ENCODE data around the gene KIF26A.

Gene KIF26A

DNA sequence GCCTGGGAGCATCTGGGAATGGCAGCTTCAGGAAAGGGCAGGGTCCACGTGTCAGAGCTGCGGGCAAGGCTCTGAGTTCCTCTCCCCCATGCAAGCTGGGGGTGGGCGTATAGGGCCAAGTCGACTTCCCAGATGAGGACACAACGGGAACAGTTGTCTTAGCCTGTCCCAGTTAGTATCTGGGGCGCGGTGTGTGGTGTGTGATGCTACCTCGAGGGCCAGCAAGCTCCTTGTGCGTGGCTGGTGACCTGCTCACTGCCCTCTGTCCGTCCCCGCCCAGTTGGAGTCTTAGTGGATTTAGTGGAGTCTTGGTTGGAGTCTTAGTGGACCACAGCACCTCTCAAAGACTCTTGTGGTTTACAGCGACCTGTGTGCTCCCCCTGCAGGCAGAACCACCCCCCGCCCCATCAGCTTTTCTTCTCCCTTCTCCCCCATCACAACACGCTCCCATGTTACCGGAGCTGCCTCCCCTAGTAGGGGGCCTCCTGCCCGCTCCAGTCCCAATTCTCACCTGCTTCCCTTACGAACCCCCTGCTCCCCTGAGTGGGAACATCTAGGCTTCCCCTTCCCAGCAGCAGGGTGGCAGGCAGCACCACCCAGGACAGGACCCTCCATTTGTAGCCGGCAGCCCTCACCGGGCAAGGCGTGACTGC lies 44.2 kb upstream of the KIF26A start:
- TF ChIP-seq, protein P1, sequence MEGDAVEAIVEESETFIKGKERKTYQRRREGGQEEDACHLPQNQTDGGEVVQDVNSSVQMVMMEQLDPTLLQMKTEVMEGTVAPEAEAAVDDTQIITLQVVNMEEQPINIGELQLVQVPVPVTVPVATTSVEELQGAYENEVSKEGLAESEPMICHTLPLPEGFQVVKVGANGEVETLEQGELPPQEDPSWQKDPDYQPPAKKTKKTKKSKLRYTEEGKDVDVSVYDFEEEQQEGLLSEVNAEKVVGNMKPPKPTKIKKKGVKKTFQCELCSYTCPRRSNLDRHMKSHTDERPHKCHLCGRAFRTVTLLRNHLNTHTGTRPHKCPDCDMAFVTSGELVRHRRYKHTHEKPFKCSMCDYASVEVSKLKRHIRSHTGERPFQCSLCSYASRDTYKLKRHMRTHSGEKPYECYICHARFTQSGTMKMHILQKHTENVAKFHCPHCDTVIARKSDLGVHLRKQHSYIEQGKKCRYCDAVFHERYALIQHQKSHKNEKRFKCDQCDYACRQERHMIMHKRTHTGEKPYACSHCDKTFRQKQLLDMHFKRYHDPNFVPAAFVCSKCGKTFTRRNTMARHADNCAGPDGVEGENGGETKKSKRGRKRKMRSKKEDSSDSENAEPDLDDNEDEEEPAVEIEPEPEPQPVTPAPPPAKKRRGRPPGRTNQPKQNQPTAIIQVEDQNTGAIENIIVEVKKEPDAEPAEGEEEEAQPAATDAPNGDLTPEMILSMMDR (conservative IDR thresholded peaks at IDR 0.05; ENCODE audit: low read depth, low read length): no peak
- H3K4me3 ChIP-seq (ENCODE audit: low read depth, low read length): no peak overlapping the region
- no peak for DNase-seq (ENCODE audit: low read depth)

DNA sequence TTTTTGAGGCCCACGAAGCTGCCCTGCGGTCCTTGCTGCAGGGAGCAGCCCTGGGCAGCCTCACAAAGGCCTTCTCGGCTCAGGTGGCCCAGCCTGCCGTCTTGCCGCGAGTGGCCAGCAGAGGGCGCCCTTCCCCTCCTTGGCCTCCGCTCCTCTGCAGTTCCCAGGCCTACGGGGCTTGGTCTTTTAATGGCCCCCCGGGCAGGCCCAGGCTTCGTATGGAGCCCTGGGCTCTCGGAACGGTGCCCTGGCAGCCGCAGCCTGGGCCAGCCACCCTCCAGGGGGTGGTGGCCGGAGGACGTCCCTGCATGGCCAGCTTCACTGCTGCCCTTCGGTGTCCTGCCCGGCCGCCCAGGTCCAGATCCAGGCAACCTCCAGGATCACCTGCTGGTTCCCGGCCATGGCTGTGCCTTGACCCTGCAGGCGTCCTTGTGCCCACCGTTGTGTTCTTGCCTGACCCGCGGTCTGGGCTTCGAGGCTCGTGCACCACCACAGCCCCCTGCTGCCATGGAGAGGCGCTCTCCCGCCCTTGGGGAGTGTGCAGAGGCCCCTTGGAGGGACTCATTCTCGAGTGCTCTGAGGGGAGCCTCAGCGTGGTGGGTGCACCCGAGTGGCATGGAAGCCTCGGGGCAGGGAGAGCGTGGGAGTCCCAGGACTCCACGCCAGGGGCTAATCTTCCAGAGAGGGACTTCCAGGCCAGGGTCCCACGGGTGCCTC lies 43.5 kb upstream of the KIF26A start:
- no peak overlapping the region for H3K4me3 ChIP-seq (ENCODE audit: low read depth, low read length)
- DNase-seq (ENCODE audit: low read depth): peak; percentile 62
- TF ChIP-seq, protein P1 (conservative IDR thresholded peaks at IDR 0.05; ENCODE audit: low read depth, low read length): peak; percentile 88

DNA sequence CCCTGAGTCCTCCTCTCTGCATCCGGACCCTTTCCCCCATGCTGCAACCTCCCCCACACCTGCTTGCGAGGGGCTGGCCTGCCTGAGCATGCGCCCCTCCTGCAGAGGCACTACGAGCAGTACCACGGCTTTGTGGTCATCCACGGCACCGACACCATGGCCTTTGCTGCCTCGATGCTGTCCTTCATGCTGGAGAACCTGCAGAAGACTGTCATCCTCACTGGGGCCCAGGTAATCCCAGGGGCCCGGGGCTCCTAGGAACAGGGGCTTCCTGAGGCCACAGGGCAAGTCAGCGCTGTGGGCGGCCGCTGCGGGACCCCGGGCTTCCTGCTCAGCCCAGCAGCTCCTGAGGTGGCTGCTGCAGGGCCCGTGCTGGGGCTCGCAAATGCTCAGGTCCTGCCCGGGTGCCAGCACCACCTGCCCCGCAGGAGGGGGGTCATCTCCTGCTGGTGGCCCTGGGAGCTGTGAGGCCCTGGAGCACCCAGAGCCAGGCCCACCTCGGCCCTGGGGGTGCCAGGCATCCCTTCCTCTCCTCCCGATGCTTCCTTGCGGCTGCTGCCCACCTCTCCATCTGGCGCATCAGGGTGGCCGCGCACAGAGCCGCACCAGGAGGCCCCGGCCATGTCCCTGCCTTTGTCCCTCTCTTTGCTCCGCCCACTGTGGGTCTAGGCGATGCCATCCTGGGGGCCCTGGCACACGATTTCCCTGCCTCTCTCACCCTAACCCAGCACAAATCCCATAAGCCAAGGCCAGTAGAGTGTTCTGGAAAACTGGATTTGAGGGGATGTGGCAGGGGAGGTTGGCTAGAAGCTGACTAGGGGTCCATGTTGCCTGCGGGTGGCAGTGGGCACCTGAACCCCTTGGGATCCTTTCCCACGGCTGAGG lies 42.7 kb upstream of the KIF26A start:
- H3K4me3 ChIP-seq (ENCODE audit: low read depth, low read length): no peak overlapping the region
- DNase-seq (ENCODE audit: low read depth): no peak
- TF ChIP-seq, protein P1 (conservative IDR thresholded peaks at IDR 0.05; ENCODE audit: low read depth, low read length): no peak

DNA sequence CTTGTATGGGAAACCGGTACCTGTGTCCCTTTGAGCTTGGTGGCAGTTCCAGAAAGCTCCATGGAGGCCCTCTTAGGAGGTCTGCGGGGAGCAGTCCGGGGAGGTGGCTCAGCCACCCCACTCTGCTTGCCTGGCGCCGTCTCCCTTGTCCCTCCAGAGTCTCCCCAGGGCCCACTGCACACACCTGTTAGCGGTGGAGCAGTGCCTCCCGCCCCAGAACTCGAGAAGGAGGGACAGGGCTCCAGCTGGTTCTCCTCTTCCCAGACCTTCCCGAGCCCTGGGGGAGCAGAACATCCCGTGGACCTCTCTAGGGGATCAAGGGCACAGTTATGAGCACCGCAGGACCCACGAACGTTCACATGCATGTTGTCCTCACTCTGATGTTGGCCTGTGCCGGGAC lies 42.1 kb upstream of the KIF26A start:
- H3K4me3 ChIP-seq (ENCODE audit: low read depth, low read length): no peak overlapping the region
- TF ChIP-seq, protein P1 (conservative IDR thresholded peaks at IDR 0.05; ENCODE audit: low read depth, low read length): no peak
- DNase-seq (ENCODE audit: low read depth): no peak

DNA sequence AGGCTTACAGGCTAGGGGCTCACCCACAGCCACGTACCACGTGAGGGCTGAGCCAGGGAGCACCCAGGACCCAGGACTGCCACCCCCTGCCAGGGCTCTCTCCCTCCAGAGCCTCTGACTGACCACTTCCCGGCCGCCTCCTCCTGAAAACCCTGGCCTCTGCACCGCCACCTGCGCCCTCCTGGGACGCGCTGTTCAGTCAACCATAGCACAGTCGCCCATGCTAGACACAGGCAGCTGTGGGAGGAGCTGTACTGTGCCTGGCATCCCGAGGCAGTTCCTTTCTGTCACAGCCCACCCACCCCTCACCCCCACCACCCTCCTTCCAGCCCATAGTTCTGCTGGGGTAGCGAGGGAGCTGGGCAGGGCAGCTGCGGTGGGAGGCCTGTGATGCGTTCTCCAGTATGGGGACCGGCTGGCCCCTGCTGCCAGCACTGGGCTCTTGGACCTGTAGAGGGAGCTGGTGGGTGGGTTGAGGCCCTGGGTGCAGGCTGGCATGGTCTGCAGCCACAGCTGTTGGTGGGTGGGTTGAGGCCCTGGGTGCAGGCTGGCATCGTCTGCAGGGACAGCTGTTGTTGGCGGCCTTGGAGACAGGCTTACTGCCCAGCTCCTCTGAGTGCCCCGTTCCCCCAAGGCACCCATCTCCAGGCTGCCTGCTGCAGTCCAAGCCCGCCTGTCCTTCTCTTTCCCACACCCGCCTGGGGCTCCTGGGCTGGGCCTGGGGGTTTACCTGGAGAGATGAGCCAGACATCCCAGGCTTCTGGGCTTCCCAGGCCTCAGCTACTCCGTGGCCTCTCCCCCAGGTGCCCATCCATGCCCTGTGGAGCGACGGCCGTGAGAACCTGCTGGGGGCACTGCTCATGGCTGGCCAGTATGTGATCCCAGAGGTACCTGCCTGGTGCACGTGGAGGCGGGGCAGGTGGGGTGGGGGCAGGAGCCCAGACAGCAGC lies 41.4 kb upstream of the KIF26A start:
- no peak for DNase-seq (ENCODE audit: low read depth)
- TF ChIP-seq, protein P1 (conservative IDR thresholded peaks at IDR 0.05; ENCODE audit: low read depth, low read length): peak; percentile 31
- no peak overlapping the region for H3K4me3 ChIP-seq (ENCODE audit: low read depth, low read length)

Measured in choroid plexus epithelial cell (primary cell).